Activated CD8-positive, alpha-beta memory T cell treated with anti-CD3 and anti-CD28 coated beads, Interleukin-2, amount 50 U/mL, for 48 hours (primary cell): ENCODE data around the gene QRICH1.

Experiments
- DNase-seq: peaks from one replicate; pipeline ENCODE4 v3.0.0-alpha.2; 2020

Gene QRICH1

GRCh38 chr3:49093853-49094767, at the start of gene QRICH1:
TSS of gene QRICH1 (minus strand) at chr3:49094071. CDS start at chr3:49077017, 17,054 bp downstream.
- DNase-seq: peak; percentile 97

GRCh38 chr3:49140080-49140479, 46.2 kb upstream of the QRICH1 start:
- no peak for DNase-seq

- no peak for DNase-seq
Observed at GRCh38 chr3:49135499-49135898, 41.6 kb upstream of the QRICH1 start.

- no peak for DNase-seq
Observed at GRCh38 chr3:49134471-49135265, 40.8 kb upstream of the QRICH1 start.

- no peak for DNase-seq
Observed at GRCh38 chr3:49133226-49133951, 39.5 kb upstream of the QRICH1 start.

- DNase-seq: no peak
Observed at GRCh38 chr3:49132437-49133225, 38.8 kb upstream of the QRICH1 start, which contains the start of gene LAMB2. TSS of gene LAMB2 (minus strand) at chr3:49133050. CDS start at chr3:49132867, 183 bp downstream.

- no peak for DNase-seq
Observed at GRCh38 chr3:49132073-49132436, 38.2 kb upstream of the QRICH1 start.

- no peak for DNase-seq
Observed at GRCh38 chr3:49131576-49131975, 37.7 kb upstream of the QRICH1 start.

GRCh38 chr3:49131040-49131439, 37.2 kb upstream of the QRICH1 start:
- no peak for DNase-seq

GRCh38 chr3:49124991-49125670, 31.3 kb upstream of the QRICH1 start:
- DNase-seq: no peak

- DNase-seq: no peak
Observed at GRCh38 chr3:49124203-49124602, 30.3 kb upstream of the QRICH1 start.

GRCh38 chr3:49123687-49124086, 29.8 kb upstream of the QRICH1 start:
- no peak for DNase-seq

GRCh38 chr3:49122886-49123545, 29.1 kb upstream of the QRICH1 start:
- no peak for DNase-seq

GRCh38 chr3:49122451-49122850, 28.6 kb upstream of the QRICH1 start:
- no peak for DNase-seq

- no peak for DNase-seq
Observed at GRCh38 chr3:49122022-49122421, 28.2 kb upstream of the QRICH1 start.

- DNase-seq: no peak
Observed at GRCh38 chr3:49121132-49121736, 27.4 kb upstream of the QRICH1 start.

GRCh38 chr3:49120438-49121131, 26.7 kb upstream of the QRICH1 start, which contains the start of gene USP19:
TSS of gene USP19 (minus strand) at chr3:49120823. CDS start at chr3:49119145, 1,678 bp downstream.
- DNase-seq: peak; percentile 97

GRCh38 chr3:49120096-49120437, 26.2 kb upstream of the QRICH1 start:
- DNase-seq: no peak

- no peak for DNase-seq
Observed at GRCh38 chr3:49119439-49119838, 25.6 kb upstream of the QRICH1 start.

- no peak for DNase-seq
Observed at GRCh38 chr3:49119036-49119435, 25.2 kb upstream of the QRICH1 start.
